Muscle layer of colon (tissue), 2 donors: ENCODE measurements around the gene BSDC1.
"Not testable (repeated sequence)": the region's sequence is repeated elsewhere in the genome, so short reads cannot be mapped to it uniquely, and the experiment has no call there.

Experiments used
- H3K27ac ChIP-seq: one replicate; pipeline ENCODE4 v1.7.0; 2013; ENCODE audit warnings: low read depth, mild to moderate bottlenecking, low read length, moderate library complexity
- H3K27me3 ChIP-seq, 2 donors: one replicate each; pipeline ENCODE4 v1.7.0; 2013; ENCODE audit warnings: low read length in 2 of 2, mild to moderate bottlenecking in 2 of 2; ENCODE audit not compliant: insufficient read depth in 2 of 2, control insufficient read depth in 1 of 2
- H3K36me3 ChIP-seq: one replicate; pipeline ENCODE4 v1.7.0; 2013; ENCODE audit warnings: mild to moderate bottlenecking, low read length; ENCODE audit not compliant: insufficient read depth
- H3K4me1 ChIP-seq: one replicate; pipeline ENCODE4 v1.7.0; 2013; ENCODE audit warnings: mild to moderate bottlenecking, low read length; ENCODE audit not compliant: insufficient read depth
- H3K4me3 ChIP-seq, 2 donors: one replicate each; pipeline ENCODE4 v1.7.0; 2013; ENCODE audit warnings: low read length in 2 of 2, low read depth in 1 of 2, mild to moderate bottlenecking in 1 of 2, moderate library complexity in 1 of 2
- H3K9ac ChIP-seq: one replicate; pipeline ENCODE4 v1.7.0; 2013; ENCODE audit warnings: low read length
- H3K9me3 ChIP-seq: one replicate; pipeline ENCODE4 v1.7.0; 2013; ENCODE audit warnings: mild to moderate bottlenecking, low read length
- donor health status: abdominal sarcoma.
- donor health status: Adenocarcinoma of cecum.

Gene BSDC1

DNA sequence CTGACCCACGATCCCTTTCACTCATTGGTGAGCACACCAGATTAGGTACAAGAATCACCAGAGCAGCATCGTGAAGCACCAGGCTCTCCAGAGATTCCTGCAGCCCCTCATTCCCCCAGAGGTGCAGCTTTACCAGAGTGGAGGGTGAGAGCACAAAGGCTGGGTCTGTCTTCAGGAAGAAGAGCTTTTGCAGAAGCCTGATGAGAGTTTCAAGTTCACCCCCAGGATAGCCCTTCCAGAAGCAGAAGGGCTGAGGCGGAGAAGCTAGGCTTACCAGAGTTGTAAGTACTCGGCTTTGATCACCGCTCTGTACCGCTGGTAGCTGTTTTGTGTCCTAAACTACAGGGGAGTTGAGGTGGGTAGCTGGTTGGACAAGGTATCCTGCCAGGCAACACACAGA, 28.8 kb downstream of the BSDC1 start:
- H3K9ac ChIP-seq: no peak overlapping the region
- H3K9me3 ChIP-seq: no peaks in the 10 kb centered on the region
- H3K36me3 ChIP-seq: peaks cover 36% of the 10 kb centered on the region
- H3K27me3 ChIP-seq: no peaks in the 10 kb centered on the region
- H3K4me1 ChIP-seq: peaks cover 11% of the 10 kb centered on the region
- H3K4me3 ChIP-seq: no peak overlapping the region
- no peak overlapping the region for H3K27ac ChIP-seq

- H3K27ac ChIP-seq: no peak overlapping the region
- H3K4me3 ChIP-seq: no peak overlapping the region
- no peak overlapping the region for H3K9ac ChIP-seq
- peaks cover 36% of the 10 kb centered on the region for H3K36me3 ChIP-seq
- H3K27me3 ChIP-seq: no peaks in the 10 kb centered on the region
- H3K4me1 ChIP-seq: peaks cover 11% of the 10 kb centered on the region
- H3K9me3 ChIP-seq: no peaks in the 10 kb centered on the region
These were observed 29.4 kb downstream of the BSDC1 start for GRCh38 chr1:32364836-32365235.

GRCh38 chr1:32363713-32364112, 30.5 kb downstream of the BSDC1 start:
- H3K4me3 ChIP-seq: no peak overlapping the region
- no peak overlapping the region for H3K9ac ChIP-seq
- H3K27ac ChIP-seq: no peak overlapping the region
- no peaks in the 10 kb centered on the region for H3K27me3 ChIP-seq
- H3K4me1 ChIP-seq: peaks cover 11% of the 10 kb centered on the region
- no peaks in the 10 kb centered on the region for H3K9me3 ChIP-seq
- peaks cover 36% of the 10 kb centered on the region for H3K36me3 ChIP-seq

DNA sequence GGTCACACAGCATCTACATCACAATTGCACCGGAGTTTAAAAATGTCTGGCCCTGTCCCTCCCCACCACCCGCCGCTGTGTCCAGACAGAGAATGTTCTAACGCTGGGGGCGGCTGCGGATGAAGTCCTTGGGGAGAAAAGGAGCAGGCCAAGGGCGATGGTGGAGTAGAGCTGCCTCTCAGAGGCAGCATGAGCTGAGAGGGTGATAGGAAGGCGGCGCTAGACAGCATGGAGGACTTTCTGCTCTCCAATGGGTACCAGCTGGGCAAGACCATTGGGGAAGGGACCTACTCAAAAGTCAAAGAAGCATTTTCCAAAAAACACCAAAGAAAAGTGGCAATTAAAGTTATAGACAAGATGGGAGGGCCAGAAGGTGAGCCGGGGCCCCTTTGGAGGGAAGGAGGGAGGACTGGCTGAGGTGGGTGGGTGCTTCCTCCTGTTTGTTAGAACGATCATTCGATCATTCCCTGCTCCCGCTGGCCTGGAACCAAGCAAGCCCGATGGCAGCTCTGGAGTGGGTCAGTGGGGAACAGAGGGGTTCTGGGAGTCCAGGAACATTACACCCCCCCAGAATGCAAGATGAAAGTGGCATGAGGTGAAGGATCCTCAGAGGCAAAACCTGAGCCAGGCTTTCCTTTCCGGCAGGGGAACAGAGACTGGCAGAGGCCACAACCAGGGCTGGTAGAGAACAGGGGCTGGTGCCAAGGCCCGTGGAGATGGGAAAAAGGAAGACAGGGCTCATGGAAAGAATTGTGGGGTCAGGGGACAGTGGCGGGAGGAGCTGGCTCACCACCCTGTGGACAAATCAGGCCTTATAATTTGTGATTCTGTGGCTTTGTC, 31.5 kb downstream of the BSDC1 start, which contains the start of the genes FAM229A and TSSK3:
TSS of gene FAM229A (minus strand) at position 12 of the 840 bp plus-strand sequence. CDS start 394 bp downstream, outside the sequence.
TSS of gene TSSK3 (plus strand) at position 66 of the 840 bp plus-strand sequence. CDS start at position 229, 163 bp downstream.
- H3K27ac ChIP-seq: no peak within 1 kb of the TSS
- H3K36me3 ChIP-seq: peaks cover 26% of the 10 kb centered on the region
- H3K4me3 ChIP-seq: peak within 1 kb of the TSS; percentile 45 to 47
- H3K9ac ChIP-seq: no peak within 1 kb of the TSS
- peaks cover 11% of the 10 kb centered on the region for H3K4me1 ChIP-seq
- H3K9me3 ChIP-seq: no peaks in the 10 kb centered on the region
- H3K27me3 ChIP-seq: no peaks in the 10 kb centered on the region

DNA sequence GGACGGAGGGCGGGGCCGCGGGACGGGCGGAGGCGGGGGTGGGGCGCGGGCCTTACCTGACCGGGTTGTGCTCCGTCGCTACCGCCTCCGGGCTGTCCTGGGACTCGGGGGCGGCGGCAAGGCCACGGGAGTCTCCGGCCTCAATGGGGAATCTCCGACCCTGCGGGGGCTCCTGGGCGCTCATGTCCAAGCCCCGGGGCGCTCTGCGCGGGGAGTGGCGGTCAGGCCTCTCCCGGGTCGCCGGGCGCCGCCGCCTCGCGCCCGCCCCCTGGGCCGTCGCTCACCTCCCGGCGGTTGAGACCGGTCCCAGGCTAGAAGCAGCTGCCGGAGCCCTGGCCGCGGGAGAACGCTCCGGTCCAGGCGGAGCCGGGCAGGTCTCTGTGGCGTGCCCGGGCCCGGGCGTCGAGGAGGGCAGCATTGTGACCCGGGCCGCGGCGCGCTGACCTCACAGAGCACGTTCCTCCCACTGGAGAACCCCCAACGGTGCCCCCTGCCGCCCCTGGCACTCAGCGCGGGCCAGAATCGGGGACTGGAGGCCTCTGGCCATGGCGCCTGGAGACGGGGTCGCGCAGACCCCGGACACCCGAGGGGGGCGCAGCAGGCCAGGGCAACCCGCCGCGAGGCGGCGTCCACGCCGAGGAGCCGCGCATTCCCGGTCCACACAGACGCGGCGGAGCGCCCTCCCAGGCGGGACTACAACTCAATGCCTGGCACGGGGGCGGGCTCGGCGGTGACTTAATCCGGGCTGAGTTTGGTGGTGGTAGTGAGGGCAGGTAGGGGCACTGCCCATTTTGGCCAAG, 32.4 kb downstream of the BSDC1 start:
- Histone ChIP-seq H3K4me3 (peak overlapping the region; percentile 45 to 47), H3K9ac (no peak overlapping the region), H3K27ac (no peak overlapping the region), H3K9me3 (no peaks in the 10 kb centered on the region), H3K27me3 (no peaks in the 10 kb centered on the region), H3K36me3 (peaks cover 17% of the 10 kb centered on the region), H3K4me1 (peaks cover 11% of the 10 kb centered on the region)

- Histone ChIP-seq H3K9ac (no peak overlapping the region), H3K9me3 (no peaks in the 10 kb centered on the region), H3K4me3 (no peak overlapping the region), H3K27me3 (no peaks in the 10 kb centered on the region), H3K36me3 (peaks cover 12% of the 10 kb centered on the region), H3K4me1 (peaks cover 11% of the 10 kb centered on the region), H3K27ac (no peak overlapping the region)
These were observed 33.0 kb downstream of the BSDC1 start for GRCh38 chr1:32361308-32361673.

DNA sequence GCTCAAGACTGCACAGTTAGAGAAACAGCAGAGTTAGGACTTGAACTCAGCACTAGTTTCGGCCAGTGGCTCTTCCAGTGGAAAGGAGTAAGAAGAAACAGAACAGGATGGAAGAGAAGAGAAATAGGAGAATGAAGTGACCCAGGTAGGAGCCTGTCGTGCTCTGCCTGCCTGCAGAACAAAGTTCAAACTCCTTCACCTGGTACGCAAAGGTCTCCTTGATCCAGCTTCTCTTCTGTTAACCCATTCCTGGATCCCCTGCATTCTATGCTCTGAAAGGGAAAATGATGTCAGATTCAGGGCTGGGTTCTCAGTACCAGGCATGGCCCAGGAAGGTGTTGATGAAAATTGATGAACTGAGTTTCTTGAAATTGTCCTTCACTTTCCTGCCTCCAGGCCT, 35.8 kb downstream of the BSDC1 start:
- Histone ChIP-seq H3K36me3 (peaks cover 6% of the 10 kb centered on the region), H3K4me3 (no peak overlapping the region), H3K27ac (no peak overlapping the region), H3K27me3 (no peaks in the 10 kb centered on the region), H3K9me3 (no peaks in the 10 kb centered on the region), H3K4me1 (peaks cover 16% of the 10 kb centered on the region), H3K9ac (no peak overlapping the region)

GRCh38 chr1:32357614-32358013, 36.6 kb downstream of the BSDC1 start:
- peaks cover 23% of the 10 kb centered on the region for H3K4me1 ChIP-seq
- H3K27me3 ChIP-seq: no peaks in the 10 kb centered on the region
- no peak overlapping the region for H3K4me3 ChIP-seq
- H3K36me3 ChIP-seq: peaks cover 6% of the 10 kb centered on the region
- H3K9me3 ChIP-seq: no peaks in the 10 kb centered on the region
- no peak overlapping the region for H3K9ac ChIP-seq
- H3K27ac ChIP-seq: no peak overlapping the region

- peaks cover 6% of the 10 kb centered on the region for H3K36me3 ChIP-seq
- H3K27me3 ChIP-seq: no peaks in the 10 kb centered on the region
- no peak overlapping the region for H3K4me3 ChIP-seq
- no peaks in the 10 kb centered on the region for H3K9me3 ChIP-seq
- H3K27ac ChIP-seq: no peak overlapping the region
- peaks cover 20% of the 10 kb centered on the region for H3K4me1 ChIP-seq
- H3K9ac ChIP-seq: no peak overlapping the region
These were observed 37.8 kb downstream of the BSDC1 start for GRCh38 chr1:32356478-32356877.

DNA sequence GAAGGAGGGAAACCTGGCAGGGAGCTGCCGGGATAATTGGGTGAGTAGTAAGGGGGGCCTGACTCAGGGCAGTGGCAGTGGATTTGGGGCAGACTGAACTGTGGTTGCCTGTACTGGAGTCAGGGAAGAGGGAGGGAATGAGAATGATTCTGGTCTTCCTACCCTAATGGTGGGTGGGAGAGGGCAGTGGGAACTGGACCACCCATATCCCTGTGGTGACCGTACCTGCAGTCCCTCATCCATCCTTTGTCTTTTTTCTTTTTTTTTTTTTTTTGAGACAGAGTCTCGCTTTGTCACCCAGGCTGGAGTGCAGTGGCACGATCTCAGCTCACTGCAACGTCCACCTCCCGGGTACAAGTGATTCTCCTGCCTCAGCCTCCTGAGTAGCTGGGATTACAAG, 38.5 kb downstream of the BSDC1 start:
- not testable (repeated sequence) for H3K36me3 ChIP-seq, H3K4me3 ChIP-seq, H3K9ac ChIP-seq, H3K27me3 ChIP-seq, H3K9me3 ChIP-seq, H3K27ac ChIP-seq
- H3K4me1 ChIP-seq: peaks cover 20% of the 10 kb centered on the region

DNA sequence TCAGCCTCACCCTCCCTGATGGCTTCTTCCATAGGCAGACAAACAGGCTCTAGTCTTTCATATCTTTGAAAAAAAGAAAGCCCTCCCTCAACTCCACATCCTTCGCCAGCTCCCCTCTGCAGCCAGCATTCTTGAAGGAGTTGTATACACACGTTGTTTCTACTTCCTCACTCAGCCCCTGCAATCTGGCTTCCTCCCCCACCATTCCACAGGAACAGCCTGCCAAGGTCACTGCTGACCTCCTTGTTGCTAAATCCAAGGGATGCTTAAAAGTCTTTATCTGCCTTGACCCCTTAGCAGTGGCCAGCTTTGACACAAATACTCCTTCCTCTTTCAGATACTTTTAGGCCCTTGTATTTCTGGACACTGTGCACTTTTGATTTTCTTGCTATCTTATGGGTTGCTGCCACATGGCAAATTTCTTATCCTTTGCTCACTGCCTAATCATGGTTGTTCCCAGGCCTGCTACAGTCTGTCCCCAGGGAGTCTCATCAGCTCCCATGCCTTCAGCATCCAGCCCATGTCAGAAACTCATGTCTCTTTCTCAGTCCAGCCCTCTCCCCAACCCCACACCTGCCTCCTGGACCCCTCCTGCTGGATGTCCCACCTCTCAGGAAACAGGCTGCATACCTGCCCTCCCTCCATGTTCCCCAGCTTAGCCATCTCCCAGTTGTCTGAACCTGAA, 40.2 kb downstream of the BSDC1 start:
- H3K9me3 ChIP-seq: no peaks in the 10 kb centered on the region
- H3K27ac ChIP-seq: peak overlapping the region; percentile 14
- no peaks in the 10 kb centered on the region for H3K27me3 ChIP-seq
- no peak overlapping the region for H3K9ac ChIP-seq
- H3K4me1 ChIP-seq: peaks cover 20% of the 10 kb centered on the region
- H3K4me3 ChIP-seq: no peak overlapping the region
- peaks cover 6% of the 10 kb centered on the region for H3K36me3 ChIP-seq
